Erythroblast (primary cell): ENCODE results near the gene MMS19.

Source experiments
- DNase-seq, 2 experiments: peaks; one replicate each; lab custom pipeline; 2025; lab: John Stamatoyannopoulos, UW
- GATA1 ChIP-seq: IDR thresholded peaks from 2 replicates; pipeline ENCODE4 v1.6.1; 2011; ENCODE audit warnings: low read depth, mild to moderate bottlenecking, control low read depth, low read length, moderate library complexity
- POLR2A ChIP-seq: IDR thresholded peaks from 2 replicates; pipeline ENCODE4 v1.6.1; 2011; ENCODE audit warnings: mild to moderate bottlenecking, low read length

Gene MMS19

GRCh38 chr10:97518301-97519043 lies 20.2 kb upstream of the MMS19 start:
- DNase-seq = no peak
- TF ChIP-seq POLR2A (no peak), GATA1 (no peak)

GRCh38 chr10:97517778-97518300 lies 19.6 kb upstream of the MMS19 start:
- DNase-seq = no peak
- TF ChIP-seq POLR2A (no peak), GATA1 (no peak)

GRCh38 chr10:97517096-97517750 lies 19.0 kb upstream of the MMS19 start:
- TF ChIP-seq POLR2A (no peak), GATA1 (no peak)
- no peak for DNase-seq

GRCh38 chr10:97515271-97515978 lies 17.2 kb upstream of the MMS19 start:
- DNase-seq = no peak
- TF ChIP-seq POLR2A (no peak), GATA1 (no peak)

- DNase-seq = no peak
- TF ChIP-seq GATA1 = no peak
- no peak for TF ChIP-seq POLR2A
Observed at GRCh38 chr10:97514344-97514743, 16.1 kb upstream of the MMS19 start.

- TF ChIP-seq GATA1 = no peak
- no peak for TF ChIP-seq POLR2A
- DNase-seq = no peak
Observed at GRCh38 chr10:97512993-97513392, 14.8 kb upstream of the MMS19 start.

- no peak for TF ChIP-seq GATA1
- TF ChIP-seq POLR2A = no peak
- peak in 1 of 2 experiments; percentile 26 for DNase-seq
Observed at GRCh38 chr10:97511711-97512440, 13.7 kb upstream of the MMS19 start.

- TF ChIP-seq POLR2A = no peak
- no peak for TF ChIP-seq GATA1
- no peak for DNase-seq
Observed at GRCh38 chr10:97510686-97511085, 12.5 kb upstream of the MMS19 start.

- no peak for DNase-seq
- TF ChIP-seq POLR2A (no peak), GATA1 (no peak)
Observed at GRCh38 chr10:97509120-97509680, 11.0 kb upstream of the MMS19 start.

- no peak for DNase-seq
- no peak for TF ChIP-seq GATA1
- no peak for TF ChIP-seq POLR2A
Observed at GRCh38 chr10:97508342-97508741, 10.1 kb upstream of the MMS19 start.

- no peak for DNase-seq
- no peak for TF ChIP-seq GATA1
- no peak for TF ChIP-seq POLR2A
Observed at GRCh38 chr10:97506199-97506991, 8.2 kb upstream of the MMS19 start.

- no peak for TF ChIP-seq GATA1
- TF ChIP-seq POLR2A = no peak
- DNase-seq = no peak
Observed at GRCh38 chr10:97505152-97505551, 6.9 kb upstream of the MMS19 start.

GRCh38 chr10:97503406-97503805 lies 5.2 kb upstream of the MMS19 start:
- DNase-seq = no peak
- TF ChIP-seq GATA1 (no peak), POLR2A (no peak)
